Measurements from ENCODE around the gene CDCA5.

Gene CDCA5

GRCh38 chr11:65059523-65059922 is 24.3 kb downstream of the CDCA5 start:
- Histone ChIP-seq H2AFZ (ENCODE audit: low read depth, low read length) (no peak overlapping the region), H3K14ac (ENCODE audit: low read length in 2 of 2) (no peak overlapping the region), H2BK5ac (ENCODE audit: low read depth, low read length, poor library complexity, severe bottlenecking) (no peak overlapping the region), H2BK120ac (ENCODE audit: low read depth, low read length) (no peak overlapping the region), H2AK5ac (ENCODE audit: low read length, severe bottlenecking) (no peak overlapping the region), H4K8ac (ENCODE audit: low read length) (no peak overlapping the region), H3K23ac (ENCODE audit: low read length in 2 of 2) (no peak overlapping the region), H3K27ac (ENCODE audit: low read length, poor library complexity, severe bottlenecking) (no peak overlapping the region), H3K9ac (ENCODE audit: low read length) (no peak overlapping the region), H3K27me3 (ENCODE audit: control insufficient read depth in 1 of 2, insufficient read depth in 1 of 2, low read length in 2 of 2) (peaks cover 6 to 22% of the 10 kb centered on the region in 2 experiments), H3K36me3 (ENCODE audit: control insufficient read depth in 1 of 2, insufficient read depth in 2 of 2, low read depth in 1 of 2, low read length in 2 of 2) (no peaks in the 10 kb centered on the region), H3K79me1 (replicated peaks; ENCODE audit: low read length, poor library complexity, severe bottlenecking) (no peaks in the 10 kb centered on the region), H2BK12ac (ENCODE audit: low read length in 2 of 2) (no peak overlapping the region), H3K4me2 (ENCODE audit: low read length, poor library complexity, severe bottlenecking) (no peak overlapping the region), H4K91ac (ENCODE audit: low read length) (no peak overlapping the region), H3K4me3 (ENCODE audit: insufficient read depth in 1 of 2, low read depth in 1 of 2, low read length in 2 of 2) (no peak overlapping the region), H3K18ac (ENCODE audit: low read depth in 1 of 2, low read length in 2 of 2) (no peak overlapping the region), H2BK15ac (ENCODE audit: low read depth, poor library complexity, severe bottlenecking) (no peak overlapping the region), H3K9me3 (ENCODE audit: control insufficient read depth, low read length) (no peaks in the 10 kb centered on the region), H3K4ac (ENCODE audit: low read depth in 1 of 2, low read length in 2 of 2) (no peak overlapping the region), H3K4me1 (ENCODE audit: control insufficient read depth, insufficient read depth, low read depth, low read length) (peaks cover 1% of the 10 kb centered on the region)
- 42% methylated on average over 3 of the region's 3 CpGs for whole genome bisulfite sequencing
- DNase-seq = no peak

DNA sequence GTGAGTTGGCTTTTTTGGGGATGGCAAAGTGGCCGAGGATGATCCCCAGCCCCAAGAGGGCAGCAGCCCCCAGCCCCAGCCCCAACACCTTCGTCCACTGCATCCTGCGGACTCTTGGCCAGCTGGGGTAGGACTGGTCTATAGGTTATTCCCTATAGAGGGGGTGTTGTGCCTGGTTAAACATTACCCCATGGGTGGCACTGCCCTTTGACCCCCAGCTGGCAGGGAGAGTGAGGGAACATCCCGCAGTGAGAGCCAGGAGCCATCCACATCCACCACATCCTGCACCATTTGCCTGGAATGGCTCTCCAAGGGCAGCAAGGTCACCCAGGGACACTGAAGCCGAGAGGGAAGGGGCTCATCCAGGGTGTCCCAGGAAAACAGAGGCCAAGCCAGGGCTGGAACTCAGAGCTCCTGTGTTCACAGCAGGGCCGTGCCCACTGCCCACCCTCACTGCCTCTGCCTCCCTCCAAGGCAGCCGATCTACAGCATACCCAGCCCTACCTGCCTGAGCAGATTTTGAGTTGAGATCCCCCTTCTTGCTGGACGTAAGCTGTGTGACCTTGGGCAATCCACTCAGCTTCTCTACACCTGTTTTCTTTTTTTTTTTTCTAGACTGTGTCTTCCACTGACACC is 25.3 kb downstream of the CDCA5 start, which contains the start of gene NAALADL1:
Gene NAALADL1 (minus strand): TSS at position 135 of the 636 bp plus-strand sequence. CDS start 32 bp downstream, at position 103.
- H3K23ac ChIP-seq (ENCODE audit: low read length in 2 of 2) = no peak within 1 kb of the TSS
- H3K18ac ChIP-seq (ENCODE audit: low read depth in 1 of 2, low read length in 2 of 2) = no peak within 1 kb of the TSS
- H3K9me3 ChIP-seq (ENCODE audit: control insufficient read depth, low read length) = no peaks in the 10 kb centered on the region
- no peak within 1 kb of the TSS for H3K4me2 ChIP-seq (ENCODE audit: low read length, poor library complexity, severe bottlenecking)
- no peaks in the 10 kb centered on the region for H3K36me3 ChIP-seq (ENCODE audit: control insufficient read depth in 1 of 2, insufficient read depth in 2 of 2, low read depth in 1 of 2, low read length in 2 of 2)
- WGBS = 90% methylated on average over 5 of the region's 8 CpGs
- H3K4ac ChIP-seq (ENCODE audit: low read depth in 1 of 2, low read length in 2 of 2) = no peak within 1 kb of the TSS
- no peak within 1 kb of the TSS for H4K8ac ChIP-seq (ENCODE audit: low read length)
- DNase-seq = no peak
- no peak within 1 kb of the TSS for H2AK5ac ChIP-seq (ENCODE audit: low read length, severe bottlenecking)
- H4K91ac ChIP-seq (ENCODE audit: low read length) = no peak within 1 kb of the TSS
- no peak within 1 kb of the TSS for H3K9ac ChIP-seq (ENCODE audit: low read length)
- no peak within 1 kb of the TSS for H2BK12ac ChIP-seq (ENCODE audit: low read length in 2 of 2)
- H2AFZ ChIP-seq (ENCODE audit: low read depth, low read length) = no peak within 1 kb of the TSS
- H3K14ac ChIP-seq (ENCODE audit: low read length in 2 of 2) = no peak within 1 kb of the TSS
- H2BK15ac ChIP-seq (ENCODE audit: low read depth, poor library complexity, severe bottlenecking) = no peak within 1 kb of the TSS
- no peak within 1 kb of the TSS for H2BK120ac ChIP-seq (ENCODE audit: low read depth, low read length)
- no peak within 1 kb of the TSS for H3K27ac ChIP-seq (ENCODE audit: low read length, poor library complexity, severe bottlenecking)
- H3K79me1 ChIP-seq (replicated peaks; ENCODE audit: low read length, poor library complexity, severe bottlenecking) = no peaks in the 10 kb centered on the region
- peaks cover 14 to 32% of the 10 kb centered on the region in 2 experiments for H3K27me3 ChIP-seq (ENCODE audit: control insufficient read depth in 1 of 2, insufficient read depth in 1 of 2, low read length in 2 of 2)
- H3K4me3 ChIP-seq (ENCODE audit: insufficient read depth in 1 of 2, low read depth in 1 of 2, low read length in 2 of 2) = no peak within 1 kb of the TSS
- no peak within 1 kb of the TSS for H2BK5ac ChIP-seq (ENCODE audit: low read depth, low read length, poor library complexity, severe bottlenecking)
- H3K4me1 ChIP-seq (ENCODE audit: control insufficient read depth, insufficient read depth, low read depth, low read length) = peaks cover 1% of the 10 kb centered on the region

GRCh38 chr11:65058012-65058411 is 25.8 kb downstream of the CDCA5 start:
- no peak overlapping the region for H3K27ac ChIP-seq (ENCODE audit: low read length, poor library complexity, severe bottlenecking)
- H3K4me1 ChIP-seq (ENCODE audit: control insufficient read depth, insufficient read depth, low read depth, low read length) = peaks cover 1% of the 10 kb centered on the region
- H3K36me3 ChIP-seq (ENCODE audit: control insufficient read depth in 1 of 2, insufficient read depth in 2 of 2, low read depth in 1 of 2, low read length in 2 of 2) = no peaks in the 10 kb centered on the region
- H3K18ac ChIP-seq (ENCODE audit: low read depth in 1 of 2, low read length in 2 of 2) = no peak overlapping the region
- no peak overlapping the region for H2BK15ac ChIP-seq (ENCODE audit: low read depth, poor library complexity, severe bottlenecking)
- no peak overlapping the region for H3K4ac ChIP-seq (ENCODE audit: low read depth in 1 of 2, low read length in 2 of 2)
- H2AK5ac ChIP-seq (ENCODE audit: low read length, severe bottlenecking) = no peak overlapping the region
- H3K9me3 ChIP-seq (ENCODE audit: control insufficient read depth, low read length) = no peaks in the 10 kb centered on the region
- H3K27me3 ChIP-seq (ENCODE audit: control insufficient read depth in 1 of 2, insufficient read depth in 1 of 2, low read length in 2 of 2) = peaks cover 17 to 37% of the 10 kb centered on the region in 2 experiments
- H3K79me1 ChIP-seq (replicated peaks; ENCODE audit: low read length, poor library complexity, severe bottlenecking) = no peaks in the 10 kb centered on the region
- H2BK120ac ChIP-seq (ENCODE audit: low read depth, low read length) = no peak overlapping the region
- no peak overlapping the region for H4K91ac ChIP-seq (ENCODE audit: low read length)
- H3K4me2 ChIP-seq (ENCODE audit: low read length, poor library complexity, severe bottlenecking) = no peak overlapping the region
- no peak overlapping the region for H2BK5ac ChIP-seq (ENCODE audit: low read depth, low read length, poor library complexity, severe bottlenecking)
- H4K8ac ChIP-seq (ENCODE audit: low read length) = no peak overlapping the region
- H2BK12ac ChIP-seq (ENCODE audit: low read length in 2 of 2) = no peak overlapping the region
- 86% methylated on average over 11 of the region's 13 CpGs for WGBS
- H3K14ac ChIP-seq (ENCODE audit: low read length in 2 of 2) = no peak overlapping the region
- H3K4me3 ChIP-seq (ENCODE audit: insufficient read depth in 1 of 2, low read depth in 1 of 2, low read length in 2 of 2) = no peak overlapping the region
- H2AFZ ChIP-seq (ENCODE audit: low read depth, low read length) = no peak overlapping the region
- H3K23ac ChIP-seq (ENCODE audit: low read length in 2 of 2) = no peak overlapping the region
- H3K9ac ChIP-seq (ENCODE audit: low read length) = no peak overlapping the region
- DNase-seq = no peak

DNA sequence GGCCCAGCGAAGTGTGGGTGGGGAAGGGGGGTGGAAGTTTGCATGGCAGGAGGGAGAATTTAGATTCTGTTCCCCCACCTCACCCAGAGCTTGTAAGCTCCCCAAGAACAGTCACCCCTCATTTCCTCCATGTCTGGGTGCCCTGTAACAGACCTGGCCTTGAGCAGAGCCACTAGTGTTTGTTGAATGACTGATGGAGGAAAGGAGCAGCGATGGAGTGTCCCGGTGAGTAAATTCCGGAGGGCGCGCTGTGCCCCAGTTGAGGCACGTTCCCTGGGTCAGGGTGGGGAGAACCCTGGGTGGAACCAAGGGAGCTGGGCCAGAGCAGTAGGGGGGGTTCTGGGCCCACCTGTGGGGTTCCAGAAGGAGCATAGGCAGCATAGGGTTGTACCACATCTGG is 26.3 kb downstream of the CDCA5 start:
- no peak for DNase-seq
- Histone ChIP-seq H3K79me1 (replicated peaks; ENCODE audit: low read length, poor library complexity, severe bottlenecking) (no peaks in the 10 kb centered on the region), H3K9ac (ENCODE audit: low read length) (no peak overlapping the region), H3K27ac (ENCODE audit: low read length, poor library complexity, severe bottlenecking) (no peak overlapping the region), H4K8ac (ENCODE audit: low read length) (no peak overlapping the region), H2AFZ (ENCODE audit: low read depth, low read length) (no peak overlapping the region), H3K4me1 (ENCODE audit: control insufficient read depth, insufficient read depth, low read depth, low read length) (peaks cover 1% of the 10 kb centered on the region), H3K4ac (ENCODE audit: low read depth in 1 of 2, low read length in 2 of 2) (no peak overlapping the region), H2BK12ac (ENCODE audit: low read length in 2 of 2) (no peak overlapping the region), H3K36me3 (ENCODE audit: control insufficient read depth in 1 of 2, insufficient read depth in 2 of 2, low read depth in 1 of 2, low read length in 2 of 2) (no peaks in the 10 kb centered on the region), H3K18ac (ENCODE audit: low read depth in 1 of 2, low read length in 2 of 2) (no peak overlapping the region), H3K23ac (ENCODE audit: low read length in 2 of 2) (no peak overlapping the region), H3K9me3 (ENCODE audit: control insufficient read depth, low read length) (no peaks in the 10 kb centered on the region), H3K14ac (ENCODE audit: low read length in 2 of 2) (no peak overlapping the region), H3K4me3 (ENCODE audit: insufficient read depth in 1 of 2, low read depth in 1 of 2, low read length in 2 of 2) (no peak overlapping the region), H3K4me2 (ENCODE audit: low read length, poor library complexity, severe bottlenecking) (no peak overlapping the region), H2AK5ac (ENCODE audit: low read length, severe bottlenecking) (no peak overlapping the region), H3K27me3 (ENCODE audit: control insufficient read depth in 1 of 2, insufficient read depth in 1 of 2, low read length in 2 of 2) (peaks cover 22 to 41% of the 10 kb centered on the region in 2 experiments), H4K91ac (ENCODE audit: low read length) (no peak overlapping the region), H2BK5ac (ENCODE audit: low read depth, low read length, poor library complexity, severe bottlenecking) (no peak overlapping the region), H2BK120ac (ENCODE audit: low read depth, low read length) (no peak overlapping the region), H2BK15ac (ENCODE audit: low read depth, poor library complexity, severe bottlenecking) (no peak overlapping the region)
- WGBS = 92% methylated on average over 6 of the region's 7 CpGs
